Right lobe of liver (tissue), 4 donors: ENCODE data around the gene COIL.

ENCODE experiments used
- POLR2A ChIP-seq: fragments of 450-650 bp; IDR thresholded peaks from one replicate; pipeline ENCODE4 v1.6.1; 2017; ENCODE audit warnings: antibody characterized with exemption, mild to moderate bottlenecking
- TF ChIP-seq, protein P1 (sequence below), 4 donors: fragments of 200-600 bp in 3 of 4; fragments of 450-650 bp in 1 of 4; IDR thresholded peaks; one replicate each; pipeline versions ENCODE4 v1.5.1 to v1.8.0; 2016 to 2022; ENCODE audit warnings: antibody characterized with exemption in 4 of 4, mild to moderate bottlenecking in 2 of 4
- donor health status: DM: no; HTN: no; CAD: no.
- donor health status: DM: no; HTN: no; CAD: no.
- donor health status: DM: no; HTN: yes; CAD: no.

DNA sequence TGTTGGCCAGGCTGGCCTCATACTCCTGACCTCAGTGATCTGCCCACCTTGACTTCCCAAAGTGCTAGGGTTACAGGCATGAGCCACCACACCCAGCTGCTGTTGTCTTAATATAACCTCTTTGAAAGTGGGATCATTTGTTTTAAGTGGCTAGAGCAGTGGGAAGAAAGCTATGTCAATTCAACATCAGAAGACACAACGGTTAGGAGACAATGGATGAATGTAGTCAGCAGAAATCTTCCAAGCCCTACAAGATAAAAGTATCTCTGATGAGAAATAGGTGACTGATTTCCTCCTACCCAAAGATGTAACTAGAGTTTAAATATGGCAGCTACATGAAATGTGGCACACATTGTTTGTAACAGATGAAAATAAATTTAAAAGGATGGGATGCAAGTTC, 27.0 kb downstream of the COIL start:
- TF ChIP-seq POLR2A: no peak
- TF ChIP-seq, protein P1, sequence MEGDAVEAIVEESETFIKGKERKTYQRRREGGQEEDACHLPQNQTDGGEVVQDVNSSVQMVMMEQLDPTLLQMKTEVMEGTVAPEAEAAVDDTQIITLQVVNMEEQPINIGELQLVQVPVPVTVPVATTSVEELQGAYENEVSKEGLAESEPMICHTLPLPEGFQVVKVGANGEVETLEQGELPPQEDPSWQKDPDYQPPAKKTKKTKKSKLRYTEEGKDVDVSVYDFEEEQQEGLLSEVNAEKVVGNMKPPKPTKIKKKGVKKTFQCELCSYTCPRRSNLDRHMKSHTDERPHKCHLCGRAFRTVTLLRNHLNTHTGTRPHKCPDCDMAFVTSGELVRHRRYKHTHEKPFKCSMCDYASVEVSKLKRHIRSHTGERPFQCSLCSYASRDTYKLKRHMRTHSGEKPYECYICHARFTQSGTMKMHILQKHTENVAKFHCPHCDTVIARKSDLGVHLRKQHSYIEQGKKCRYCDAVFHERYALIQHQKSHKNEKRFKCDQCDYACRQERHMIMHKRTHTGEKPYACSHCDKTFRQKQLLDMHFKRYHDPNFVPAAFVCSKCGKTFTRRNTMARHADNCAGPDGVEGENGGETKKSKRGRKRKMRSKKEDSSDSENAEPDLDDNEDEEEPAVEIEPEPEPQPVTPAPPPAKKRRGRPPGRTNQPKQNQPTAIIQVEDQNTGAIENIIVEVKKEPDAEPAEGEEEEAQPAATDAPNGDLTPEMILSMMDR (IDR thresholded peaks at IDR 0.05): no peak
